HG02610 (cell line): ENCODE data around the gene DHDDS.

Experiments used
- ATAC-seq: cut with Tn5 transposase; IDR thresholded peaks from one replicate; pipeline ENCODE4 v1.9.1; 2021; ENCODE audit warnings: mild to moderate bottlenecking, moderate library complexity; ENCODE audit not compliant: unreplicated experiment

The DHDDS gene

DNA sequence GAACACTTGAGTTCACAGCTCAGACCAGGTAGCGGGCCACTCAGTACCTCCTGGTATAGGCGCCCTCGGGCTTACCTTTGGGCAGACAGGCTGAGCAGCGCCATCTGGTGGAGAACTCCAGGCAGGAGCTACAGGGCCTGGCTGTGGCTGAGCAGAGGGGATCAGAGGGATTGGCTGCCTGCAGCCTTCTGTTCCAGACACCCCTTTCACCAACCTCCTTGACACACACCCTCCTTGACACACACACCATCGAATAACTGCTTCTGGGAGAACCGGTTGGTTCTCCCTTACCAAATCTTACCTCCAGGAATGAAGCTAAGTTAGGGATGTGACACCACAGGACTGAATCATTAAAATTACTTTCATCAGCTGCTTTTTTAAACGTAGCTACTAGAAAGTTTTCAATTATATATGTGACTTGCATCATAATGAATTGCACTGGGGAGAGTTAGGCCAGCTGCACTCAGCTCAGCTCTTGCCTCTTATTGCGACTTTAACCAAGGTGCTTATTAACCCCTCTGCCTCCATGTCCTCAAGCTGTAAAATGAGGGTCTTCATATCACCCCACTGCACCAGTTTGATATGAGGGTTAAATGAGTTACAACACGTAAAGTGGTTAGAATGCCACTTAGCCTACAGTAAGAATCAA is 14.9 kb upstream of the DHDDS start:
- peak; percentile 62 for ATAC-seq

DNA sequence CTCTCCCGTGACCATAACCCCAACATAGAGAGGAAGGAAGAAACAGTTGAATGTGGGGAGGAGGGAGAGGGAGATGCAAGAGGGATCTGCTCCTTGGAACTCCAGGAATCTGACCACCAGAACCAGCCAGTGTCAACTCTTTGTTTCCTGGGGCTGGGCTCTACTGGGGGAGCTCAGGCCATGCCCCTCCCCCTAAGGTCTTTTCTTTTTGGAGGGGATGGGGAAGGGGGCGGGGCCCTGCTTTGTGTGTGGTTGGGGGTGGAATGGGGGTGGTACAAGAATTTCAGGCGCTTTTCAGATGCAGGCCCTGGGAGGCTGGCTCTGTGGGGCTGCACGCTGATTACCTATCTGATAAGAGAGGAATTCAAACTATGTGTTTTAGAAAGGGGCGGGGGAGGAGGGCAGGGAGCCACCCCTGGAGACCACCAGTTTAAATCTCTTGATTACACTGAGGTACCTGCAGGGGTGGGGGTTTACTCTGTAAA is 13.2 kb upstream of the DHDDS start:
- ATAC-seq, result no peak

DNA sequence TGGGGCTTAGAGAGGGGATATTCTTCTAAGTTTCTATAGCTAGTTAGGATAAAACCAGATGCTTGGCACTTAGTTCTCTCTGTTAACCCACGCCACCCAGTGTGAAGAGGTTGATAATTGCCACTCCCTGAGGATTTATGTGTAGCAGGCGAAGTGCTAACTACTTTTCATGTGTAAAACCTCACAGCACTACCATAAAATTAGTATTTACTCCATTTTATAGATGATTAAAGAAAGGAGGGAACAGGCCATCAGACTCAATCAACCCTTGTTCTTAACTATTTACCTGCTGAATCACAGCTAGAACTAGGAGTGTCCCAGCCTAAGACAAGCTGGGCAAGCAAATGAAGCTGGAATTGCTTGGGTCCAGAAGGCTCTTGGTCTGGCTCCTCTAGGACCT is 12.6 kb upstream of the DHDDS start:
- ATAC-seq, result no peak

DNA sequence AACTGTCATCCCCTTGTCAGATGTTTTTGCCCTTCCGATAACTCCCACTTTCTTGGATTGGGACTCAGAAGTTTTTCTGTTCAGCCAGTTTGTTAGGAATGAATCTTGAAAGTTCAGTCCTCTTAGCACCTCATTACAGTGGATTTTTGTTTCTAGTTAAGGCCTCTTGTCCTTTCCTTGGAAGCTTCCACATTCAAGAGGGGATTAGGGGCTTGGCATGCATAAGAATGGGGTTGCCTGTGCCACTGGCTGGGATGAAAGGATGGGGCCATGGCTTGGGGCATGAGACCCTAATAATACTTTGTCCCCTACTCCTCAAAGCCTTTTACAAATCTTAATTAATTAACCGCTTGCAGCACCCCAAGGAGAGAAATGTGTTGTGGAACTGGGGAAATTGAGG is 2.4 kb upstream of the DHDDS start:
- ATAC-seq, result no peak

DNA sequence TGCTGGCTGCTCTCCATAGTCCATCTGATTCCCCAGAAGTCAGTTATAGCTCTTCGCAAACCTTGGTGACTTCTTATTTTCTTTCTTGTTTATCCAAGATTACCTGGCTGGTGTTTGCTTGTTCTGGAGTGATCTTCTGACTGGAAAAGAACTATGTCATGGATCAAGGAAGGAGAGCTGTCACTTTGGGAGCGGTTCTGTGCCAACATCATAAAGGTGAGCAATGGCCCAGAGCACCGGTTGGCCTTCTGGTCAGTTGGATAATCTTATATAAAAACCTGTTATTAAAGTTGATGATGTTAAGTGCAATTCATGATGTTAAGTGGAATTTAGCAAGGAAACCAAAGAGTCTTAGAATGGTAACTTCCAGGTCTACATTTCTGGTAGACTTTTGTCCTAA is 672 bp downstream of the DHDDS start:
- ATAC-seq, result no peak

DNA sequence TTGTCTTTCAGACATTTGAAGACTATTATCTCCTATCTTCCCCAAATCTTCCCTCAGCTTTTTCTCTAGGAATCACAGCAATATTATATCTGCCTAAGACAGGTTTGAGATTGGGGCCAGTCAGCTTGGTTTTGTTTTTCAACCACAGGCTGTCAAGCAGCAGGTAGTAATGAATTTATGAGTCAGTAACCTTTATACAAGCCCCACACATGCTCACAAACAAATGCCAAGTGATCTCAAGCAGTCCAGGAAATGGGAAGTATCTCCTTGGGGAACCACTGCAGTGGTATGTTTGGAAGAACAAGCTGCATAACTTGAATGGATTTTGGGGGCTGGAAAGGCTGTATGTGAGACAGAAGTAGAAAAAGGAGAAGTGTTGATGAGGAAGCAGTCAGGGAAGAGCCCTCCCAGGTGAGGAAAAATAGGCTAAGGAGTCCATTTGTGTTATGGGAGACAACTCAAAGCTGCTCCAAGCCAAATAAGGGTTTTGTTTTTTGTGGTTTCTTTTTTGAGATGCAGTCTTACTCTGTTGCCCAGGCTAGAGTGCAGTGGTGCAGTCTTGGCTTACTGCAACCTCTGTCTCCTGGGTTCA is 2.1 kb downstream of the DHDDS start:
- ATAC-seq, result no peak

DNA sequence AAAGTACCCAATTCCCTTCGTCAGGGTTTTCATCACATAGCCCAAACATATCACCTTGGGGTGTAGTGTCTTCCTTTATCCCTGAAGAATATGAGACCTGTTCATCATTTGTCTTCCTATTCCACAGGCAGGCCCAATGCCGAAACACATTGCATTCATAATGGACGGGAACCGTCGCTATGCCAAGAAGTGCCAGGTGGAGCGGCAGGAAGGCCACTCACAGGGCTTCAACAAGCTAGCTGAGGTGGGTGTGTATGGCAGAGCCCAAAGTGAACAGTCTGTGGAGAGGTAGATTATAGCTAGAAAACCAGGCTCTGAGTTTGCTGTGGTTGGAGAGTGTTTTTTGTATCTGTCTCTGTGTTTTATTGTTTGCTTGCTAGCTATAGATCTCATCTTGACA is 5.9 kb downstream of the DHDDS start:
- ATAC-seq, result no peak

DNA sequence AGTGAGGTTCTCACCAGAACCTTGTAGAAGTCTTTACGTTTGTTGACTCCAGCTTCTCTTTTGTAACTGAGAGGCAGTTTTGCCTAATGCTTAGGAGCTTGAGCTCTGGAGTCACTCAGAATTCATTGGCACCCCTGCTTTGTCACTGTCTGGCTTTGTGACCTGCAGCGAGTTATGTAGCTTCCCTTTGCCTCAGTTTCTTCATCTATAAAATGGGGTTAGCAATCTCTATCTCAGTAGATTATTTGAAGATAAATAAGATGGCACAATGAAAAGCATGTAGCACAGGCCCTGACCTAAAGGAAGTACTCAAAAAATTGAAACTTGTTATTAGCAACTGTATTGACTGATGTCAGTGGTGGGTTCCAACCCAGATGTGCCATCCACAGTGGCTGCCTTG is 8.1 kb downstream of the DHDDS start:
- no peak for ATAC-seq

DNA sequence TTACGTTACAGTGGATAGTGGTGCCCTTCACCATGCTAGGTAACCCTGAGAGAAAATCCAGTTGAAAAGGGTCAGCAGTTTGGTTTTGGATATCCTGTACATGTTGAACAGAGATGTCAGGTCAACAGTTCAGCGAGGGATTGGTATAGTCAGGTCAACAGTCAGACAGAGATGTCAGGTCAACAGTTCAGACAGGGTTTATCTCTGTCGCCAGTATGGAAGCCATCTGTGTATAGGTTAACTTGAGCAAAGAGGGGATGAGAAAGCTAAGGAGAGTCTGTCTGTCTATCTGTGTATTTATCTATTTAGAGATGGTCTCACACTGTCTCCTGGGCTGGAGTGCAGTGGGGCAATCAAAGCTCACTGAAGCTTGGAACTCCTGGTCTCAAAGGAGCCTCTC is 17.7 kb downstream of the DHDDS start:
- no peak for ATAC-seq

DNA sequence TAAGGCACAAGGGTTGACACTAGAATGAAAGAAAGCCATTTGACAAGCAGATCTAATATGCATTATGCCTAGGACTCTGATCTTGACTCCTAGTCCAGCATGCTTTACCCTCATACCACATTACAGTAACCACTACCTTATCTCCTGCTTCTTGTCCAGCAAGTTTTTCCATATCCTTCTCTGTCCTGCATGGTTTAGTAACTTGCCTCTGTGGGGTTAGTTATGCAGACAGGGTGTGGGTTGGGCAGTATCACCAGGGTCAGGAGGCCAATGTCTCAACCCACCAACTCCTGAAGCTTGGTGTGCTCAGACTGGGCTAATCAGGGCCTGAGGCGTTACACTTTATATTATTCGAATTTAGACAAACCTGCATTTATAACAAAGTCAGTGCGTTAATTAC is 18.8 kb downstream of the DHDDS start:
- ATAC-seq, result no peak

DNA sequence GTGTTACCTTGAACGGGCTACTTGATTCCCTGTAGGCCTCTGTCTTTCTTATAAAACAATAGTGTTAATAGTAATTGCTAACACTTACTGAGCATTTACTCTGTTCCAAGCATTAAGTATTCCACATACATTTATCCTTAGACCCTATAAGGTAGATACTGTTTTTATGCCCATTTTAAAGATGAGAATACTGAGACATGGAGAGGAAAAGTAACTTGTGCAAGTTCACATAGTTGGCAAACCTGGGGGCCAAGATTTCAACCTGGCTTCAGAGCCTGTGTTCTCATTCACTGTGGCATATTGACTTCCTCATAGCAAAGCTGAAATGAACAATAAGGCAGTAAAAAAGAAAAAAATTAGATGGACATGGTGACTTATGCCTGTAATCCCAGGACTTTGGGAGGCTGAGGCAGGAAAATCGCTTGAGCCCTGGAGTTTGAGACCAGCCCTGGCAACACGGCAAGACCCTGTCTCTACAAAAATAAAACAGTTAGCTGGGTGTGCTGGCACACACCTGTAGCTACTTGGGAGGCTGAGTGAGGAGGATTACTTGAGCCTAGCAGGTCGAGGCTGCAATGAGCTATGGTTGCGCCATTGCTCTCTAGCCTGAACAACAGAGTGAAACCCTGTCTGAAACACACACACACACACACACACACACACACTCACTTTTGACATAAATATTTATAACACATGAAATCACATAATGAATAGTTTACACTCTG is 20.5 kb downstream of the DHDDS start:
- ATAC-seq, result no peak

DNA sequence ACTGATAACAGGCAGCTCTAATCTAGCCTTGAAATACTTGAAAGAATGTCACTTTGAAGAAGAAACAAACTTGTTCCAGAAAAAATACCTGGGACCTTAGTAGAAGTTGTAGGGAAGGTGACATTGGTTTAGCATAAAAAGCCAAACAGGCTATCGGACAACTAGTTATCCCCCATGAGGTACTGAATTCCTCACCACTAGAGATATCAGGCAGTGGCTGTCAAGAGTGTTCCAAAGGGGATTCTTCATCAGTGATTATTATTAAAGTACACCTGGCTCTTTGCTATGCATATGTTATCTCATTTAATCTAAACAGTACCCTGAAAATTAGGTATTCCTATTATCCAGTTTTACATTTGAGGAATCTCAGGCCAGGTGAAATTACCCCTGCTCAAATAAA is 27.0 kb downstream of the DHDDS start:
- no peak for ATAC-seq

DNA sequence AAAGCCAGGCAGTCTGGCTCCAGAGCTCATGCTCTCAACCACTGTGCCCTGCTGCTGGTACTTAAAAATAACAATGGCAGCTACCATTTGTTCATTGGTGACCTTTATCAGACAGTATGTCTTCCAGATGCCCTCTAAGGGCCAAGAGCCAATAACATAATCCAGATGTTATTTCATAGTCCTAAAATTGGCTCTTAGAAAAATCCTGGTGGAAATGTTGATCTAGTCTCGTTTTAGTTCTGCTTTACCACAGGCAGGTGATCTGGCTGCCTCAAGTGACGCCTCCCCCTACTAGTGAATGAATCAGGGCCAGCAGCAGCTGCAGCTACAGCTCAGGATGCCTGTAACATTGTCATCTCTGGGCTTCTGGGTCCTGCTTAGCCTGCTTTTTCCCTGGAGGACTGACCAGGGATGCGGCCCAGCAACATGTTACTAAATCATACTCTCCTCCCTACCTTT is 27.5 kb downstream of the DHDDS start:
- ATAC-seq, result no peak

DNA sequence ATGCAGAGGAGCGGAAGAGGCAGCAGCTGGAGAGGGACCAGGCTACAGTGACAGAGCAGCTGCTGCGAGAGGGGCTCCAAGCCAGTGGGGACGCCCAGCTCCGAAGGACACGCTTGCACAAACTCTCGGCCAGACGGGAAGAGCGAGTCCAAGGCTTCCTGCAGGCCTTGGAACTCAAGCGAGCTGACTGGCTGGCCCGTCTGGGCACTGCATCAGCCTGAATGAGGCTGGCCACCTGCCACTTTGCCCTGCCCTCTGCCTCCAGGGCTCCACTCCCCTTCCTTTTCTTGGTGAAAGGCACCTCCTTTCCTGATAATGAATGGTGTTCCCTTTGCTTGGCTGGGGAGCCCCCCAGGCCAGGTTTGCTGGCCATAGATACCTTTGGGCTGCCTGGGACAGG is 36.8 kb downstream of the DHDDS start:
- ATAC-seq, result no peak

DNA sequence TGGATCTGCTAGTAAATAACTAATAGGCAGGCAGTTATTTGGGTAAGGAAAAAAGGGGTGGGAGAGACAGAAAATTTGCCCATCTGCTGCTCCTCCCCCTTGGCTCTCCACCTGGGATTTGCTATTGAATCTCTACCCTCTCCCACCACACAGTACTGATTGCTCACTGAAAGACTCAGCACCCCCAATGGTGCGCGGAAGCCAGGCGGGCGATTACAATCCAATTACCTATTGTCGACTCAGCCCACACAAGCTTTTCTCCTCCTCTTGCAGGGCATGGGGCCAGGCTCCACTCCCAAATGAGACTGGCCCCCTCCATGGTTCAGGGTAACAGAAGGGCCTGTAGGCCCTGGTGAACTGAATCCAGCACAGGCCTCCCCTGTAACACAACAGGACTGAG is 37.4 kb downstream of the DHDDS start:
- ATAC-seq, result no peak

DNA sequence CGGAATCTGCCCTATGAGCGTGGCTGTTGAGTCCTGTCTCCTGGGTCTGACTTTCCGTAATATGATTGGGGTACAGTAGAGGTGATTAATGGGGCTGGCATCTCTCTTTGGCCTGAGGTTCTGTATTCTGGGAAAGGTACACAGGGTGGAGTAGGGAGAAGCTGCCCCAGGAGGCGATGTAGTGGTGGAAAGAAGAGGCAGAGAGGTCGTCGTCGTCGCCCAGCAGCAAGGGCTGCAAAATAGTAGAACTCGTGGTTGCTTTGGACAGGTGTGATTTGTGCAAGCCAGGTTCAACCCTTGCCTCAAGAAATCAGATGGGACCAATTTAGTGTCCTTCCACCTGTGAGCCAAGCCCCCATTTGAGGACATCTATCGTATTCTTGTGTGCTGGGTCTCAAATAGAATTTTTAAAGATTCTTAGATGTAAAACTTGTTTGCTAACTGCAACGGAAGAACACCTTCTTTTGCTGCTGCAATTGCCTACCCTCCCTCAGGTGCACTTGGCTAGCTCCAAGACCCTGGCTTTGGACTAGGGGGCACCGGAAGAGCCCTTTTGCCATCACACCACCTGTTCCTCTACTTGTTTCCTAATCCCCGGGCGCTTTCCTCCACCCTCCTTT is 38.9 kb downstream of the DHDDS start:
- ATAC-seq, result no peak

DNA sequence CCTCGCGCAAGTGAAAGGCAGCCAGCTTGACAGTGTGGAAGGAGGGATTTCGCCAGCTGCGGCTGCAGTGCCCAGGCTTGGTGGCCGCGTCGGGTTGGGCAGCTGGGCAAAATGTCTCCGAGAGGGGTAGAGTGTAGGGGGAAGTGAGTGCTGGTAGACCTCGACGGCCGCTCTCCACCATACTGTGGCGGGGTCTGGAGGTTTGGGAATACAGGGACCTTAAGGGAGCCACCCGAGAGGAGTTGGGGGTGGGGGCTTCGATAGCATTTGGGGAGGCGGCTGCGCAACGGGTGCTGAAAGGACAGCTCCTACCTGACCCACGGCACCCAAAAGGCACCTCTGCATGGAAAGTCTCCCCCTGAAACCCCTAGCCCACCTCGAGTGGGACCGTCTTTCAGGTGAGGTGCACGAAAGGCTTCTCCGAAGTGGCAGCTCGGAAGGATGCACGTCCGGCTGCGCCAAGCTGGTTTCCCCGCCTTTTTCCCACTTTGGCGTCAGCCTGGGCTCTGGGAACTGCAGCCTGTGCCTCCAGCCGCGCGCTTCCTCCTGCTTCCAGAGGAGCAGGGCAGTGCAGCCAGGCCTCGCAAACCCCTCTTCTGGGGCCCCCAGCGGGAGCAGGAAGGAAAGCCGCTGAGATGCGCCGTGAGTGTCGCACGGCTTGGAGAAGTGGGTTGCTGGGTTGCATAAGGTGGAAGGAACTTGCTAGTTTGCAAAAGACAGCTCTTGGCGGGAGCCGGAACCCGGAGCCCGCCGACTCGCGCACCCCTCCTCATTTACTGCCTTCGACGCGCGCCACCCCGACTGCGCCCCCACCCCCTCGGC is 39.6 kb downstream of the DHDDS start:
- ATAC-seq, result peak; percentile 4

DNA sequence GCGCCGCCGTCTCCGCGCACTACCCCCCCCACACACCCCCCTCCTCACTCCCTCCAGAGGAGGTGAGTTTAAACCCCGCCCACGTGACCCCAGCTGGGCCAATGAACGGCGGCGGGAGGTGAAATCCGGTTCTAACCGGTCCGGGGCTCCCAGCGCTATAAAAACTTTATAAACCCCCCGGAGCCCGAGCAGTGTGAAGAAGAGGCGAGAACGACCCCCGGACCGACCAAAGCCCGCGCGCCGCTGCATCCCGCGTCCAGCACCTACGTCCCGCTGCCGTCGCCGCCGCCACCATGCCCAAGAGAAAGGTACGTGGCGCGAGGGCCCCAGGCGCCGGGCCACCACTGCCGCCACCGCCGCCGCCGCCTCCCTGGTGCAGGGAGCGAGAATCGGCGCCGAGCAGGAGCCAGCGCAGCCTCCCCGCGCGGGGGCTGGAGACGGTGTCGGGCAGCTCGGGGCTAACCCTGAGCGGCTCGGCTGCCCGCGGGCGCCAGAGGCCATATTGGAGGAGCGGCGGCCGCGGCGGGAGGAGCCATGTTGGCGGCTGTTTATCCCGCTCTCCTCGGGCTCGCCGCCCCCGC is 40.3 kb downstream of the DHDDS start, which contains the start of gene HMGN2:
Gene HMGN2, plus strand, starts transcription at position 121 of the 581 bp plus-strand sequence. Its CDS starts 173 bp downstream, at position 294.
- peak; percentile 37 for ATAC-seq

DNA sequence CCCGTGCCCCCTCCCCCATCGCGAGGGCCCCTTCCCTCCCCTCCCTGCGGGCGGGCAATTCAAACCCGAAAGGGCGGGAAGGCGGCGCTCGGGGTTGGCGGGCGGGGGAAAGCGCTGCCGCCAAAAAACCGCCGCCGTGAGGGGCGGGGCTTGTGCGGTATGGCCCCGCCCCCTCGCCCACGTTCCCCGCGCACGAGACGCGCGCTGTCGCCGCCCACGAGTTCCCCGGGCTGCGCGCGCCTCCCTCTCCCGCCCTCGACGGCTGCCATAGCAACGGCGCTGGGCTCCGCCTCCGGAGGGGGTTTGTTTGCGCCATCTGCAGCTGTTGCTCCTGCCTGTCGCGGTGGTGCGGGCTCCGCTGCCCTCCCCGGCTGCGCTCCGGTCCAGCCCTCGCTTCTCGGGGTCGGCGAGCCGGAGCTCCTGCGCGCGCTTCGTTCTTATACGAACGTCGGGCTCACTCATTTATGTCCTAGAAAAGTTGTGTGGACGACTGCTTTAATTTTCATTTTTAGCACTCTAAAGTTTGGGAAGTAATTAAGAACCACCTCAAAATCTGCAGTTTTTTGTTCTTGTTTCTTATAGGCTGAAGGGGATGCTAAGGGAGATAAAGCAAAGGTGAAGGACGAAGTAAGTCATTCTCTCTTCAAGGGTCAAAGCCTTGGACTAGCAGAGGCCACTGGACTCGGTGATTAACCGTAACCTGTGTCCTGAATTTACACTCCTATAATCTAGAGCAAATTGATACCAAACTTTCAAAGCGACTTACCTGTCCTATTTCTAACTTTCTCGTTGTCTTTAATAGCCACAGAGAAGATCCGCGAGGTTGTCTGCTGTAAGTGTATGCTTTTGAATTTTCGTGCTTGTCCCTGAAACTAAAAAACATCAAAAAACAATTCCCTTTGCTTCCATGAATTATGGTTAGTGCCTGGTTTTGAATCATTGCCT is 41.1 kb downstream of the DHDDS start:
- ATAC-seq, result peak; percentile 66
